Right lobe of liver (tissue), 6 donors: Measurements from ENCODE around the gene RTL5. TPM values are rescaled to one million over a fixed set of nuclear protein-coding genes. Genes with fewer than 3 reads are reported as not detected.

ENCODE experiments used
- ATAC-seq, 4 donors: fragments of 200-7000 bp; cut with Tn5 transposase; one replicate each; pipeline ENCODE4 v1.9.1; 2020; ENCODE audit warnings: mild to moderate bottlenecking in 4 of 4, moderate library complexity in 4 of 4
- DNase-seq, 3 donors: peaks; one replicate each; pipeline ENCODE4 v3.0.0-alpha.2; 2020
- H3K27ac ChIP-seq, 3 donors: fragments of 200-600 bp; one replicate each; pipeline ENCODE4 v1.8.0; 2022
- H3K27me3 ChIP-seq, 2 donors: fragments of 200-600 bp; one replicate each; pipeline ENCODE4 v1.8.0; 2022
- H3K36me3 ChIP-seq, 4 donors: fragments of 200-600 bp; sonication (generic) in 1 of 4; one replicate each; pipeline versions ENCODE4 v1.5.1 to v1.8.0; 2017 to 2022; ENCODE audit warnings: control low read depth in 1 of 4
- H3K4me1 ChIP-seq, 4 donors: fragments of 200-600 bp; sonication (generic) in 1 of 4; one replicate each; pipeline versions ENCODE4 v1.5.1 to v1.8.0; 2017 to 2022; ENCODE audit warnings: control low read depth in 1 of 4
- H3K4me3 ChIP-seq, 3 donors: fragments of 200-600 bp; one replicate each; pipeline ENCODE4 v1.8.0; 2022
- H3K9me3 ChIP-seq, 4 donors: fragments of 200-600 bp; sonication (generic) in 1 of 4; one replicate each; pipeline versions ENCODE4 v1.5.1 to v1.8.0; 2017 to 2022; ENCODE audit warnings: control low read depth in 1 of 4
- CTCF ChIP-seq, 4 donors: fragments of 200-600 bp in 3 of 4; fragments of 450-650 bp in 1 of 4; IDR thresholded peaks; one replicate each; pipeline versions ENCODE4 v1.5.1 to v1.8.0; 2016 to 2022; ENCODE audit warnings: antibody characterized with exemption in 4 of 4, mild to moderate bottlenecking in 2 of 4
- POLR2A ChIP-seq: fragments of 450-650 bp; IDR thresholded peaks from one replicate; pipeline ENCODE4 v1.6.1; 2017; ENCODE audit warnings: antibody characterized with exemption, mild to moderate bottlenecking
- WGBS: methylation state at CpG from one replicate; pipeline ENCODE4 v1.1.6; 2018; ENCODE audit warnings: low coverage, low lambda C conversion rate; ENCODE audit not compliant: insufficient coverage; ENCODE audit errors: missing lambda C conversion rate; 5-methylcytosine and 5-hydroxymethylcytosine counted together
- intact Hi-C, 2 donors: fragments of 100-400 bp; cut with DNase I; formaldehyde crosslinking; loops; one replicate each; pipeline versions ENCODE4 v1.11.2 to v1.14.1; 2022
- total RNA-seq, 6 experiments: library from RNA; depleted of rRNA in 2 of 6; stranded (reverse); fragments of >200 nt in 2 of 6; fragmentation: NEBNext Ultra II Directional in 3 of 6; extraction: Animal tissue kit (Norgen Biotek cat#: 25700) in 3 of 6; gene quantifications; one replicate each; pipeline versions ENCODE4 v1.1.0 to v1.2.4, GENCODE V29; 2016 to 2023
- donor health status: DM: no; HTN: yes; CAD: no.
- donor health status: DM: no; HTN: no; CAD: no.
- donor health status: DM: no; HTN: no; CAD: no.
- donor health status: DM: no; HTN: yes; CAD: no.
- donor health status: DM: no; HTN: yes; CAD: no.

The RTL5 gene
- total RNA-seq, 6 experiments from 2014 or later, result 1.2 to 4.1 (median 2.5) TPM

DNA sequence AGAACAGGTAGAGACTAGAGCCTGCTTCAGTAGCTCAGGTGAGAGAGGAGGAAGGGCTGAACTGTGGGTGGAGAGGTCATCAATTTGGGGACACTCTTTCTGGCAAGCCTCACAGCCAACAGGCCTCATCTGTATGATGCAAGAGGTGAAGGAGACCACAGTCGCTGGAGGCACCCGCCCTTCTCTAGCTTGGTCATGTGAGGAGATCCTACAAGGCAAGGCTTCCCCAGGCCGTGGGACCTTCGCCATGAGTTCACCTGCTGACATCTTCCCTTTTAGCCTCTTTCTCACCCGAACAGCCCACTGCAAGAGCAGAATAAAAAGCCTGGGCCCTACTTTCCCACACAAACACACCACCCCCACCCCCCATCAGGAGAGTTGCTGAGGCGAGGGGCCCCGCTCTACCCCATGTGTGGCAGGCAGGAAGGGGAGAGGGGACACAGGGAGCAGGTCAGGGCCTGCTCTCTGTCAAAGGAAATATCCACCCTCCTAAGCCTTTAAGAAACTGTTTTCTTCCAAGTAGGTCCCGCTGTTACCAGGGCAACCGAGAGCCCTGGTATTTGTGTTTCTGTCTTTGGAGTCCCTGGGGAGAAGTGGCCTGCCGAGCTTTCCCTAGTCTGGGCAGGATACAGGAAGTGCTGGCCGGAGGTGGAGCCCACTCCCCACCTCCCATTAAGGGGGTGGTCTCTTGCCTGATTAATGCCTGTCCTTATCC is 8.1 kb downstream of the RTL5 start:
- Histone ChIP-seq H3K36me3 (no peaks in the 10 kb centered on the region), H3K27ac (no peak overlapping the region), H3K4me1 (peaks cover 0 to 4% (median 1%) of the 10 kb centered on the region in 4 donors), H3K27me3 (no peaks in the 10 kb centered on the region), H3K4me3 (no peak overlapping the region), H3K9me3 (no peaks in the 10 kb centered on the region)
- DNase-seq (no peak), ATAC-seq (peak in 1 of 4 donors; percentile 51)
- WGBS, result 34% methylated on average over 5 of the region's 11 CpGs
- intact Hi-C loops, result loop anchor here (10.0 kb wide), 2 partner anchors 99 to 129 kb away; no protein-coding TSS in a partner anchor
- TF ChIP-seq CTCF (IDR thresholded peaks at IDR 0.05) (no peak), POLR2A (no peak)

DNA sequence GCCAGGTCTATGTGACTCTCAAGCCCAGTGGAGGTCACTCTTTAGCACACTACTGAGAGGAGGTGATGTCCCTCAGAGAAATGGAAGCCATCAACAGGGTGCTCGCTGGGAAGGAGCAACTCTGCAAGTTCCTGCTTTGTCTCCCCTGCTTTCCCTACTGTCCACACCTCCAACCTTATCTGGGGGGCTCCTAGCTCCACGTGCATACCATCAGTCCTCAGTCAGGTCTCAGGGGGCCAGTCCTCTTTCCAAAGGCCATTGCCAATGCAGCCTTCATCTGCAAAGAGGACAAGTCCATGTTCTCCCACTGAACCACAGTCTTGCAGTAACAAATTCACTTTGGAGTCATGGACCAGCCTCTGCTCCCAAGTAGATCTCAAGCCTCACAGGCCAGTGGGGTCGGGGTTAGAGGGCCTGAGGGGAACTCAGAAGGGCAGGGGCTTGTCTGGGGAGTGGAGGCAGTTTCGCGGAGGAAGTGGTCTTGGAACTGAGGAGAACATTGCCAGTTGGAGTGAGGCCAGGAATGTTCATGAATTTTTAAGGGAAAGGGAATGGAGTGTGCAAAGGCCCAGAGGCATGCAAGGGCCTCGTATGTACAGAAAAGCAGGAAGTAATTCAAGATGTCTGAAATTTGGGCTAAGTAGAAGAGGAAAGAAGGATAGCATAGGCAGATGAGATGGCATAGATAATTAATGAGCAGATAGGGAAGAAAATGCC is 8.9 kb downstream of the RTL5 start:
- no peak overlapping the region for H3K27ac ChIP-seq
- H3K4me3 ChIP-seq, result no peak overlapping the region
- no peak for DNase-seq
- no peak for TF ChIP-seq POLR2A
- no peak for TF ChIP-seq CTCF (IDR thresholded peaks at IDR 0.05)
- intact Hi-C loops, result loop anchor here (10.0 kb wide), 2 partner anchors 98 to 128 kb away; no protein-coding TSS in a partner anchor
- H3K27me3 ChIP-seq, result no peaks in the 10 kb centered on the region
- H3K36me3 ChIP-seq, result no peaks in the 10 kb centered on the region
- H3K4me1 ChIP-seq, result no peaks in the 10 kb centered on the region
- WGBS, result 43% methylated on average over 4 of the region's 6 CpGs
- no peak for ATAC-seq
- no peaks in the 10 kb centered on the region for H3K9me3 ChIP-seq

DNA sequence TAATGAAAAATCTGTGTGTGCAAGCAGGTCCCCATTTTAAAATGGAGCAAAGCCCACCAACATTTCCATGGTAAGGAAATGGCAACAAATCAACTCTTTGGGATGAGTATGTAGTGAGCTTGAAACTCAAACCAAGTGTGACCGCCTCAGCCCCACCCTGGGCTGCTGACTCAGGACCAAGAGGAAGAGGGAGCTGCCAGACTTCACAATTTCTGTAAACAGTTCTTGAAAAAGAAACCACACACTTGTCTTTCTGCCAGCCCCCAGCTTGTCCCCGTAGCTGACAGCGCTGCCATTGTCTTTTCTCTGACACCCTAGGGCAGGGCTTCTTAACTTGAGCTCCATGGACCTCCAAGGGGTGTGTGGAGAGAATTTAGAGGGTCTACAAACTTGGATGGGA is 10.3 kb downstream of the RTL5 start:
- Histone ChIP-seq H3K4me3 (no peak overlapping the region), H3K4me1 (no peaks in the 10 kb centered on the region), H3K27me3 (no peaks in the 10 kb centered on the region), H3K9me3 (no peaks in the 10 kb centered on the region), H3K27ac (no peak overlapping the region), H3K36me3 (no peaks in the 10 kb centered on the region)
- DNase-seq (peak in 1 of 3 donors; percentile 55), ATAC-seq (peak; percentile 69 to 84 (median 74))
- TF ChIP-seq CTCF (IDR thresholded peaks at IDR 0.05), result no peak
- no peak for TF ChIP-seq POLR2A
- WGBS, result 19% methylated on average over 3 of the region's 3 CpGs
- intact Hi-C loops, result loop anchor here (10.0 kb wide), 2 partner anchors 97 to 127 kb away; no protein-coding TSS in a partner anchor

- intact Hi-C loops, result loop anchor here (10.0 kb wide), 2 partner anchors 96 to 126 kb away; no protein-coding TSS in a partner anchor
- Histone ChIP-seq H3K4me1 (no peaks in the 10 kb centered on the region), H3K27ac (peak overlapping the region in 1 of 3 donors; percentile 1)
These were observed 10.9 kb downstream of the RTL5 start for GRCh38 chrX:72120837-72121236.

More at GRCh38 chrX:72120837-72121236, 10.9 kb downstream of the RTL5 start:
- DNase-seq, result no peak
- no peaks in the 10 kb centered on the region for H3K36me3 ChIP-seq
- TF ChIP-seq CTCF (IDR thresholded peaks at IDR 0.05), result no peak
- no peak for TF ChIP-seq POLR2A
- no peaks in the 10 kb centered on the region for H3K27me3 ChIP-seq
- H3K4me3 ChIP-seq, result no peak overlapping the region
- H3K9me3 ChIP-seq, result no peaks in the 10 kb centered on the region
- ATAC-seq, result peak in 2 of 4 donors; percentile 18 to 31
- 59% methylated on average over 5 of the region's 6 CpGs for whole genome bisulfite sequencing
